Chondrocyte (in vitro differentiated cells): ENCODE measurements around the gene C2CD4D. TPM values are rescaled to one million over a fixed set of nuclear protein-coding genes. Genes with fewer than 3 reads are reported as not detected.

Source experiments
- DNase-seq: peaks from one replicate; pipeline ENCODE4 v3.0.0; 2021; ENCODE audit warnings: mixed read lengths, low spot score
- H3K27ac Mint-ChIP-seq: one replicate; pipeline ENCODE4 v1.8.0; 2021; ENCODE audit warnings: mild to moderate bottlenecking, moderate library complexity, mixed read lengths; ENCODE audit not compliant: unreplicated experiment
- H3K27me3 Mint-ChIP-seq: 2 replicates; pipeline ENCODE4 v1.8.0; 2021; ENCODE audit warnings: low read depth, mixed read lengths
- H3K36me3 Mint-ChIP-seq: 2 replicates; pipeline ENCODE4 v1.8.0; 2021; ENCODE audit warnings: low read depth, mixed read lengths
- H3K4me1 Mint-ChIP-seq: 2 replicates; pipeline ENCODE4 v1.8.0; 2021; ENCODE audit warnings: low read depth, mild to moderate bottlenecking, mixed read lengths
- H3K4me3 Mint-ChIP-seq: one replicate; pipeline ENCODE4 v1.8.0; 2021; ENCODE audit warnings: mild to moderate bottlenecking, moderate library complexity, mixed read lengths; ENCODE audit not compliant: unreplicated experiment
- H3K9me3 Mint-ChIP-seq: 2 replicates; pipeline ENCODE4 v1.8.0; 2021; ENCODE audit warnings: low read depth, mixed read lengths
- CTCF ChIP-seq: fragments of 200-600 bp; sonication (generic); IDR thresholded peaks from 2 replicates; pipeline ENCODE4 v1.5.0; 2021; ENCODE audit warnings: antibody characterized with exemption, mild to moderate bottlenecking, moderate library complexity
- total RNA-seq: library from RNA; stranded (reverse); gene quantifications from 3 replicates; pipeline ENCODE4 v1.2.1, GENCODE V29; 2021

The C2CD4D gene
- total RNA-seq, 1 donor from 2014 or later, result not detected

GRCh38 chr1:151803164-151803563, 36.5 kb downstream of the C2CD4D start:
- Mint-ChIP-seq H3K9me3 (no peaks in the 10 kb centered on the region), H3K4me3 (no peak overlapping the region), H3K36me3 (peaks cover 2% of the 10 kb centered on the region), H3K27me3 (peaks cover 68% of the 10 kb centered on the region), H3K4me1 (no peaks in the 10 kb centered on the region), H3K27ac (no peak overlapping the region)
- no peak for DNase-seq
- TF ChIP-seq CTCF, result no peak

GRCh38 chr1:151802372-151802771, 37.2 kb downstream of the C2CD4D start:
- Mint-ChIP-seq H3K9me3 (no peaks in the 10 kb centered on the region), H3K27me3 (peaks cover 61% of the 10 kb centered on the region), H3K27ac (no peak overlapping the region), H3K36me3 (peaks cover 2% of the 10 kb centered on the region), H3K4me1 (no peaks in the 10 kb centered on the region), H3K4me3 (no peak overlapping the region)
- no peak for DNase-seq
- no peak for TF ChIP-seq CTCF

- DNase-seq, result no peak
- H3K36me3 Mint-ChIP-seq, result peaks cover 2% of the 10 kb centered on the region
- H3K9me3 Mint-ChIP-seq, result no peaks in the 10 kb centered on the region
- H3K27me3 Mint-ChIP-seq, result peaks cover 55% of the 10 kb centered on the region
- H3K4me3 Mint-ChIP-seq, result no peak overlapping the region
- no peak for TF ChIP-seq CTCF
- no peak overlapping the region for H3K27ac Mint-ChIP-seq
- no peaks in the 10 kb centered on the region for H3K4me1 Mint-ChIP-seq
These were observed 37.8 kb downstream of the C2CD4D start for GRCh38 chr1:151801846-151802245.

GRCh38 chr1:151801310-151801820, 38.3 kb downstream of the C2CD4D start:
- Mint-ChIP-seq H3K9me3 (no peaks in the 10 kb centered on the region), H3K27me3 (peaks cover 51% of the 10 kb centered on the region), H3K27ac (no peak overlapping the region), H3K4me1 (no peaks in the 10 kb centered on the region), H3K4me3 (no peak overlapping the region), H3K36me3 (peaks cover 2% of the 10 kb centered on the region)
- DNase-seq, result no peak
- no peak for TF ChIP-seq CTCF

GRCh38 chr1:151800830-151801229, 38.8 kb downstream of the C2CD4D start:
- no peak for DNase-seq
- H3K27me3 Mint-ChIP-seq, result peaks cover 46% of the 10 kb centered on the region
- no peak overlapping the region for H3K4me3 Mint-ChIP-seq
- no peak overlapping the region for H3K27ac Mint-ChIP-seq
- H3K4me1 Mint-ChIP-seq, result no peaks in the 10 kb centered on the region
- H3K36me3 Mint-ChIP-seq, result peaks cover 2% of the 10 kb centered on the region
- no peaks in the 10 kb centered on the region for H3K9me3 Mint-ChIP-seq
- TF ChIP-seq CTCF, result no peak
